Stromal cell of bone marrow (primary cell): Measurements from ENCODE around the gene SYNGR1.

ENCODE experiments used
- DNase-seq: peaks from one replicate; pipeline ENCODE4 v3.0.0-alpha.2; 2012; ENCODE audit warnings: low read depth

Gene SYNGR1

GRCh38 chr22:39371732-39372131, 21.9 kb downstream of the SYNGR1 start:
- DNase-seq = no peak

- no peak for DNase-seq
Measured at GRCh38 chr22:39374191-39374590, 24.4 kb downstream of the SYNGR1 start.

- DNase-seq = no peak
Measured at GRCh38 chr22:39374801-39375200, 25.0 kb downstream of the SYNGR1 start.

- no peak for DNase-seq
Measured at GRCh38 chr22:39375646-39376045, 25.9 kb downstream of the SYNGR1 start.

- no peak for DNase-seq
Measured at GRCh38 chr22:39379756-39380730, 30.3 kb downstream of the SYNGR1 start.

GRCh38 chr22:39381009-39381755, 31.4 kb downstream of the SYNGR1 start:
- no peak for DNase-seq

GRCh38 chr22:39381930-39382329, 32.1 kb downstream of the SYNGR1 start:
- no peak for DNase-seq

- DNase-seq = no peak
Measured at GRCh38 chr22:39382410-39382809, 32.6 kb downstream of the SYNGR1 start.

- DNase-seq = no peak
Measured at GRCh38 chr22:39383841-39384625, 34.2 kb downstream of the SYNGR1 start.

- no peak for DNase-seq
Measured at GRCh38 chr22:39384750-39385480, 35.1 kb downstream of the SYNGR1 start.

- peak; percentile 30 for DNase-seq
Measured at GRCh38 chr22:39388261-39389011, 38.6 kb downstream of the SYNGR1 start.

GRCh38 chr22:39389420-39389819, 39.6 kb downstream of the SYNGR1 start:
- no peak for DNase-seq

GRCh38 chr22:39392341-39392948, 42.7 kb downstream of the SYNGR1 start:
- no peak for DNase-seq

- DNase-seq = no peak
Measured at GRCh38 chr22:39395936-39396796, 46.4 kb downstream of the SYNGR1 start.

- no peak for DNase-seq
Measured at GRCh38 chr22:39396797-39397195, 47.0 kb downstream of the SYNGR1 start.

- no peak for DNase-seq
Measured at GRCh38 chr22:39401301-39401631, 51.5 kb downstream of the SYNGR1 start.

- peak; percentile 47 for DNase-seq
Measured at GRCh38 chr22:39405346-39406085, 55.7 kb downstream of the SYNGR1 start.

GRCh38 chr22:39408173-39408572, 58.4 kb downstream of the SYNGR1 start:
- no peak for DNase-seq

- DNase-seq = no peak
Measured at GRCh38 chr22:39408807-39409206, 59.0 kb downstream of the SYNGR1 start.
